COR-L47 (cell line): ENCODE data around the gene KLF15.
A peak's percentile ranks its signal among the peaks of the same experiment; 100 is the strongest.

Source experiments
- DNase-seq: peaks from one replicate; lab custom pipeline; 2025; lab: John Stamatoyannopoulos, UW

The KLF15 gene

GRCh38 chr3:126389112-126389793 is 32.0 kb upstream of the KLF15 start:
- DNase-seq, result peak; percentile 72

- no peak for DNase-seq
Measured at GRCh38 chr3:126381966-126382365, 24.8 kb upstream of the KLF15 start.

GRCh38 chr3:126380011-126380768 is 23.0 kb upstream of the KLF15 start:
- no peak for DNase-seq

- DNase-seq, result no peak
Measured at GRCh38 chr3:126378341-126378751, 21.1 kb upstream of the KLF15 start.

- DNase-seq, result no peak
Measured at GRCh38 chr3:126377211-126377610, 20.0 kb upstream of the KLF15 start.

- DNase-seq, result no peak
Measured at GRCh38 chr3:126376444-126376843, 19.2 kb upstream of the KLF15 start.

- no peak for DNase-seq
Measured at GRCh38 chr3:126375835-126376331, 18.7 kb upstream of the KLF15 start.

- DNase-seq, result no peak
Measured at GRCh38 chr3:126373682-126374601, 16.7 kb upstream of the KLF15 start.

GRCh38 chr3:126373146-126373613 is 16.0 kb upstream of the KLF15 start:
- no peak for DNase-seq

- DNase-seq, result no peak
Measured at GRCh38 chr3:126372413-126373145, 15.4 kb upstream of the KLF15 start.

- DNase-seq, result no peak
Measured at GRCh38 chr3:126371096-126371705, 14.0 kb upstream of the KLF15 start.

GRCh38 chr3:126370606-126371005 is 13.4 kb upstream of the KLF15 start:
- DNase-seq, result no peak

GRCh38 chr3:126370055-126370454 is 12.8 kb upstream of the KLF15 start:
- DNase-seq, result no peak

GRCh38 chr3:126369490-126369889 is 12.3 kb upstream of the KLF15 start:
- DNase-seq, result no peak

- DNase-seq, result no peak
Measured at GRCh38 chr3:126367316-126367805, 10.2 kb upstream of the KLF15 start.

GRCh38 chr3:126365351-126366277 is 8.4 kb upstream of the KLF15 start:
- DNase-seq, result no peak

GRCh38 chr3:126364731-126365301 is 7.6 kb upstream of the KLF15 start:
- no peak for DNase-seq

- DNase-seq, result no peak
Measured at GRCh38 chr3:126364130-126364695, 7.0 kb upstream of the KLF15 start.

GRCh38 chr3:126361211-126361610 is 4.0 kb upstream of the KLF15 start:
- DNase-seq, result no peak
